HEK293 (cell line): ENCODE data around the gene MALSU1.

ENCODE experiments used
- ATF2 ChIP-seq: fragments of 450-650 bp; formaldehyde crosslinking; IDR thresholded peaks from 2 replicates; pipeline ENCODE4 v1.5.1; 2016; ENCODE audit warnings: missing biosample characterization, missing genetic modification characterization, low read depth
- GFI1B ChIP-seq: fragments of 450-650 bp; formaldehyde crosslinking; IDR thresholded peaks from 2 replicates; pipeline ENCODE4 v1.5.1; 2016; ENCODE audit warnings: missing biosample characterization, missing genetic modification characterization
- GLI2 ChIP-seq: fragments of 450-650 bp; formaldehyde crosslinking; IDR thresholded peaks from 2 replicates; pipeline ENCODE4; 2017; ENCODE audit warnings: missing biosample characterization, missing genetic modification characterization, low read depth, borderline replicate concordance
- HIC1 ChIP-seq: fragments of 450-650 bp; formaldehyde crosslinking; IDR thresholded peaks from 2 replicates; pipeline ENCODE4 v1.5.1; 2016; ENCODE audit warnings: missing biosample characterization, missing genetic modification characterization
- KLF10 ChIP-seq: fragments of 450-650 bp; IDR thresholded peaks from 2 replicates; pipeline ENCODE4 v1.5.1; 2018; ENCODE audit warnings: missing biosample characterization, mild to moderate bottlenecking, missing genetic modification characterization
- KLF17 ChIP-seq: fragments of 450-650 bp; formaldehyde crosslinking; IDR thresholded peaks from 2 replicates; pipeline ENCODE4 v1.5.1; 2016; ENCODE audit warnings: missing biosample characterization, missing genetic modification characterization
- OSR2 ChIP-seq: fragments of 450-650 bp; formaldehyde crosslinking; IDR thresholded peaks from 2 replicates; pipeline ENCODE4 v1.5.1; 2016; ENCODE audit warnings: missing biosample characterization, missing genetic modification characterization
- PRDM10 ChIP-seq: fragments of 450-650 bp; formaldehyde crosslinking; IDR thresholded peaks from 2 replicates; pipeline ENCODE4 v1.5.1; 2016; ENCODE audit warnings: missing biosample characterization, missing genetic modification characterization
- PRDM6 ChIP-seq: fragments of 450-650 bp; formaldehyde crosslinking; IDR thresholded peaks from 2 replicates; pipeline ENCODE4 v1.5.1; 2017; ENCODE audit warnings: missing biosample characterization, missing genetic modification characterization
- REPIN1 ChIP-seq: fragments of 450-650 bp; formaldehyde crosslinking; IDR thresholded peaks from 2 replicates; pipeline ENCODE4 v1.5.1; 2017; ENCODE audit warnings: missing biosample characterization, missing genetic modification characterization, low read depth
- SALL2 ChIP-seq: fragments of 450-650 bp; formaldehyde crosslinking; IDR thresholded peaks from 2 replicates; pipeline ENCODE4 v1.5.0; 2017; ENCODE audit warnings: missing biosample characterization, mild to moderate bottlenecking, missing genetic modification characterization, borderline replicate concordance
- SP2 ChIP-seq: fragments of 450-650 bp; formaldehyde crosslinking; IDR thresholded peaks from 2 replicates; pipeline ENCODE4 v1.5.1; 2016; ENCODE audit warnings: missing biosample characterization, missing genetic modification characterization
- SP7 ChIP-seq: fragments of 450-650 bp; formaldehyde crosslinking; IDR thresholded peaks from 2 replicates; pipeline ENCODE4 v1.5.1; 2016; ENCODE audit warnings: missing biosample characterization, missing genetic modification characterization
- ZBTB17 ChIP-seq: fragments of 450-650 bp; formaldehyde crosslinking; IDR thresholded peaks from 2 replicates; pipeline ENCODE4 v1.5.1; 2016; ENCODE audit warnings: missing biosample characterization, missing genetic modification characterization
- ZBTB21 ChIP-seq: fragments of 450-650 bp; formaldehyde crosslinking; IDR thresholded peaks from 2 replicates; pipeline ENCODE4 v1.5.1; 2017; ENCODE audit warnings: missing biosample characterization, missing genetic modification characterization
- ZBTB8A ChIP-seq: fragments of 450-650 bp; formaldehyde crosslinking; IDR thresholded peaks from 2 replicates; pipeline ENCODE4 v1.5.1; 2016; ENCODE audit warnings: missing biosample characterization, missing genetic modification characterization
- ZNF184 ChIP-seq: fragments of 450-650 bp; IDR thresholded peaks from 2 replicates; pipeline ENCODE4 v1.5.1; 2018; ENCODE audit warnings: missing biosample characterization, mild to moderate bottlenecking, missing genetic modification characterization
- ZNF2 ChIP-seq: fragments of 450-650 bp; formaldehyde crosslinking; IDR thresholded peaks from 2 replicates; pipeline ENCODE4 v1.5.1; 2016; ENCODE audit warnings: missing biosample characterization, missing genetic modification characterization
- ZNF335 ChIP-seq: fragments of 450-650 bp; formaldehyde crosslinking; conservative IDR thresholded peaks from 2 replicates; pipeline ENCODE4 v1.5.1; 2016; ENCODE audit warnings: missing biosample characterization, missing genetic modification characterization
- ZNF416 ChIP-seq: fragments of 450-650 bp; formaldehyde crosslinking; IDR thresholded peaks from 2 replicates; pipeline ENCODE4 v1.5.1; 2016; ENCODE audit warnings: missing biosample characterization, missing genetic modification characterization
- ZNF513 ChIP-seq: fragments of 450-650 bp; IDR thresholded peaks from 2 replicates; pipeline ENCODE4 v1.5.1; 2018; ENCODE audit warnings: missing biosample characterization, missing genetic modification characterization
- ZNF571 ChIP-seq: fragments of 450-650 bp; formaldehyde crosslinking; IDR thresholded peaks from 2 replicates; pipeline ENCODE4 v1.5.0; 2017; ENCODE audit warnings: missing biosample characterization, missing genetic modification characterization
- ZNF639 ChIP-seq: fragments of 450-650 bp; formaldehyde crosslinking; IDR thresholded peaks from 2 replicates; pipeline ENCODE4 v1.5.1; 2016; ENCODE audit warnings: missing biosample characterization, missing genetic modification characterization
- ZNF654 ChIP-seq: fragments of 450-650 bp; formaldehyde crosslinking; IDR thresholded peaks from 2 replicates; pipeline ENCODE4 v1.5.1; 2016; ENCODE audit warnings: low read depth, missing biosample characterization, missing genetic modification characterization
- ZNF707 ChIP-seq: fragments of 450-650 bp; formaldehyde crosslinking; IDR thresholded peaks from 2 replicates; pipeline ENCODE4 v1.5.1; 2016; ENCODE audit warnings: missing biosample characterization, missing genetic modification characterization
- ZNF747 ChIP-seq: fragments of 450-650 bp; formaldehyde crosslinking; IDR thresholded peaks from 2 replicates; pipeline ENCODE4 v1.5.1; 2016; ENCODE audit warnings: missing biosample characterization, missing genetic modification characterization
- ZNF776 ChIP-seq: fragments of 450-650 bp; formaldehyde crosslinking; IDR thresholded peaks from 2 replicates; pipeline ENCODE4 v1.5.0; 2017; ENCODE audit warnings: missing biosample characterization, missing genetic modification characterization, borderline replicate concordance
- ZSCAN30 ChIP-seq: fragments of 450-650 bp; IDR thresholded peaks from 2 replicates; pipeline ENCODE4 v1.5.1; 2018; ENCODE audit warnings: missing biosample characterization, mild to moderate bottlenecking, missing genetic modification characterization, moderate library complexity

Gene MALSU1

GRCh38 chr7:23273141-23273599 is 26.0 kb upstream of the MALSU1 start (continued):
- TF ChIP-seq KLF10 (tag by site-specific recombination) (peak; percentile 74; the same call in 1 of the 2 replicates), KLF17 (peak; percentile 75), ZNF571 (tag by site-specific recombination) (no peak), ZSCAN30 (tag by site-specific recombination) (peak; percentile 92), ZNF707 (no peak), ZNF184 (tag by site-specific recombination) (peak; percentile 78), REPIN1 (no peak), PRDM6 (tag by site-specific recombination) (peak; percentile 79), ZNF639 (peak; percentile 78), ZNF335 (tag by site-specific recombination) (peak; percentile 69), GFI1B (tag by site-specific recombination) (no peak), SP2 (tag by site-specific recombination) (no peak), ZBTB8A (tag by site-specific recombination) (peak; percentile 73), SALL2 (no peak), ZNF513 (tag by site-specific recombination) (peak; percentile 53; the same call in 1 of the 2 replicates), HIC1 (tag by site-specific recombination) (no peak), ZNF747 (tag by site-specific recombination) (no peak), ZBTB17 (peak; percentile 89), ZBTB21 (no peak), ZNF2 (tag by site-specific recombination) (peak; percentile 55; the same call in 1 of the 2 replicates), ZNF654 (tag by site-specific recombination) (peak; percentile 88), SP7 (tag by site-specific recombination) (peak; percentile 91), OSR2 (tag by site-specific recombination) (peak; percentile 78), GLI2 (tag by site-specific recombination) (peak; percentile 24; the same call in 1 of the 2 replicates), PRDM10 (tag by site-specific recombination) (peak; percentile 76), ZNF776 (tag by site-specific recombination) (no peak), ATF2 (tag by site-specific recombination) (no peak), ZNF416 (tag by site-specific recombination) (no peak)
